ENCODE measurements around the gene CRYL1.
"Not testable (repeated sequence)": the region's sequence is repeated elsewhere in the genome, so short reads cannot be mapped to it uniquely, and the experiment has no call there.

CRYL1 gene

GRCh38 chr13:20446900-20447299 lies 78.8 kb downstream of the CRYL1 start:
- no peak for DNase-seq

- DNase-seq: no peak
Observed at GRCh38 chr13:20446405-20446804, 79.3 kb downstream of the CRYL1 start.

DNA sequence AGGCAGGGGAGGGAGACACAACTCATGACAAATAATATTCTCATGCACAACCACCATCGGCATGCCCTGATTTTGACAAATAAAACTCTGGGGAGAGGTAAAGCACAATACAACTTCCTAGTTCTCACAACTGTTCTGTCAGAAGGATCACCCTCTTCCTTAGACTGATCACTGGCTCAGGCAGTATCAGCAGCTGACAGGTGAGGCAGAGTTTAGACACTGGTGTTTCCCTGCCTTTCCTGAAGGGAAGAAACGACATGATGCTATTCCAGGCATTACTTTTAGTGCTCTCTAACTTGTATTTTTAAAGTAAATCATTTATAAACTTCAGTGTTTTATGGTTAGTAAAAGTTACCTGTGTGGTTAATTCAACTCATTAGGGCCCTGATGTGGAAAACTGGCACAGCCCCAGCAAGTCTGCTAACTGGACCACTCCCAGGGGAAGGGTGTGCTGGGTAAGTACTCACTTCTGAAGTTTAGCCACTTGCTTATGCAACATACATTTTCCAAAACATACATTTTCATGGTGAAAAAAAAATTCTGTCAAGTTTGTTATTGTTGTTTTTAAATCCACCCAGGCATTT lies 82.8 kb downstream of the CRYL1 start:
- no peak for DNase-seq

- no peak for DNase-seq
Observed at GRCh38 chr13:20442375-20442774, 83.3 kb downstream of the CRYL1 start.

- no peak for DNase-seq
Observed at GRCh38 chr13:20441879-20442278, 83.8 kb downstream of the CRYL1 start.

- DNase-seq: no peak
Observed at GRCh38 chr13:20441056-20441455, 84.6 kb downstream of the CRYL1 start.

GRCh38 chr13:20439261-20439660 lies 86.4 kb downstream of the CRYL1 start:
- DNase-seq: no peak

DNA sequence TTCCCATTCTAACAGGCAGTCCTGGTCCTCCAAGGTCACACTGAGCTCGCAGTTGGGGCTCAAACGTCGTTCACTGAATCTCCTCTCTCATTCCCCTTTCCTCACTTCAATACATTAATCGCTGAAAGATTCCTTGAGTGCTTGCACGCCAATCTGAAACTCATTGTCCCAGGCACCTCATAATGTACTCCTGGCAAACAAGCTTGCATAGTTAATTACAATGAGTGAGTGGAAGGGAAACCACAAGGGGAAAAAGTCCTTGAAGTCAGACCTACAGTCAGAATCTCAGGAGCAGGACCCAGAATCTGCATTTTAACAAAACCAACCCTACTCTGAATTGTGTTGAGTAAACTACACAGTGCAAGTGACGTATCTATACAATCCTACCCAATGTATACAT lies 86.9 kb downstream of the CRYL1 start:
- DNase-seq: no peak

DNA sequence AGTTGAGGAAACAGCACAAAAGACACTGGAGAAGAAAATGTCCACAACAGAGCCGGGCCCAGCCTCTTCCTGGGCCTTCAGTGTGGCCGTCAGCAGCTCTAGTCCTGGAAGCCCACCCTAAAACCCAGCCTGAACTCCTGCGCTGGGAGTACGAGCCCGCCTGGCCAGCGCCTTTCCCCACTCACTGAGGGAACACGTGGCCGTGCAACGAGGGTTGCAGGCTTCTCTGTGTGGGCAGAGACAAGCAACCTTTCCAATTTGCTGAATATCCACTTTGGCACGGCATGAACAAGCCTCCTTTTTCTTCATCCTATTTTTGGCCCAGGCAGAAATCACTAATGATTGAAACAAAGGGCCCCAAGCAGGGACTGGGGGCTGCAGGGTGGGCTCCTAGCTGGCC lies 89.2 kb downstream of the CRYL1 start:
- DNase-seq: no peak

GRCh38 chr13:20435616-20436368 lies 89.9 kb downstream of the CRYL1 start:
- DNase-seq: no peak

DNA sequence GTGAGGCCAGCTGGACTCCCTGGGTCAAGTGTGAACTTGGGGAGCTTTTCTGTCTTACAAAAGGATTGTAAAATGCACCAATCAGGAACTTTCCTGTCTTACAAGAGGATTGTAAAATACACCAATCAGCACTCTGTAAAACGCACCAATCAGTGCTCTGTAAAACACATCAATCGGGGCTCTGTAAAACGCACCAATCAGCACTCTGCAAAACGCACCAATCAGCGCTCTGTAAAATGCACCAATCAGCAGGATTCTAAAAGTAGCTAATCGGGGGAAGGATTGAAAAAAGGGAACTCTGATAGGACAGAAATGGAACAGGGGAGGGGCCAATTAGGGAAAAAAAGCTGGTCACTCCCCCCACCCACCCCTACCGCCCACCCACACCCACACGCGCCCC lies 91.4 kb downstream of the CRYL1 start:
- not testable (repeated sequence) for DNase-seq

GRCh38 chr13:20431687-20432384 lies 93.8 kb downstream of the CRYL1 start:
- DNase-seq: no peak

DNA sequence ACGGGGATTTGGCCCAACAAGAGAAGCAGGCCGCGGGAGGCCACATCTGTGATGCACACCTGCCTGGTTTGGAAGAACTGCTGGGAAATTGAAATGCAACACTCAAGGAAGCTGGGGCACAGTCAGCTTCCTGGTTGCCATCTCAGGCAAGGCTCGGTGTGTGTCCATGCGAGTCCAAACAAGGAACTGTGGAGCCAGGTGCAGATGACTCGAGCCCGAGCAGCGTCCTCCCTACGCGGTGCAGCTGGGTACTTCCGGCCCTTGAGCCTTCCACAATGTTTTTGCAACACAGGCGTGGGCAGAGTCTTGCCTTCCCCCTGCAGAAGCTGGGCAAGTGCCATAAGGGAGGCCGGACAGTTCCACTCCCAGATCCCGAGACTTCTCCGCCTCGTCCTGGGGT lies 94.6 kb downstream of the CRYL1 start:
- no peak for DNase-seq

- no peak for DNase-seq
Observed at GRCh38 chr13:20430296-20430695, 95.4 kb downstream of the CRYL1 start.

DNA sequence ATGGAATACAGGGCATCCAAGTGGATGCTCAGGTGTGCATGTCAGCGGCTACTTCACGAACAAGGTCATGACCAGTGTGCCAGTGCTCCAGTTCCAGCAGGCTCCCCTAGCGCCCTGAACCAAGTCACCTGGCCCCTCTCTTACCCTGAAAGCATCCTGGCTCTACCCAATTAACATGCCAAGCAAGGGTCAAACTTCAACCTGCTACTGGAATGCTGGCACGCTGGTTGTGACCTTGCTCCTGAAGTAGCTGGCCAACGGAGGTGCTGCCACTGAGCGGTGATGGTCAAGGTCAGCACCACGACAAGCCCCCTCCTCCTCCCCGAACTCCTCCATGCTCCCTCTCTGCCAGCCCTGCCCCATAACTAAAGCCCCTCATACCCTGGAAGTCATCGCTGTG lies 96.0 kb downstream of the CRYL1 start:
- DNase-seq: no peak

DNA sequence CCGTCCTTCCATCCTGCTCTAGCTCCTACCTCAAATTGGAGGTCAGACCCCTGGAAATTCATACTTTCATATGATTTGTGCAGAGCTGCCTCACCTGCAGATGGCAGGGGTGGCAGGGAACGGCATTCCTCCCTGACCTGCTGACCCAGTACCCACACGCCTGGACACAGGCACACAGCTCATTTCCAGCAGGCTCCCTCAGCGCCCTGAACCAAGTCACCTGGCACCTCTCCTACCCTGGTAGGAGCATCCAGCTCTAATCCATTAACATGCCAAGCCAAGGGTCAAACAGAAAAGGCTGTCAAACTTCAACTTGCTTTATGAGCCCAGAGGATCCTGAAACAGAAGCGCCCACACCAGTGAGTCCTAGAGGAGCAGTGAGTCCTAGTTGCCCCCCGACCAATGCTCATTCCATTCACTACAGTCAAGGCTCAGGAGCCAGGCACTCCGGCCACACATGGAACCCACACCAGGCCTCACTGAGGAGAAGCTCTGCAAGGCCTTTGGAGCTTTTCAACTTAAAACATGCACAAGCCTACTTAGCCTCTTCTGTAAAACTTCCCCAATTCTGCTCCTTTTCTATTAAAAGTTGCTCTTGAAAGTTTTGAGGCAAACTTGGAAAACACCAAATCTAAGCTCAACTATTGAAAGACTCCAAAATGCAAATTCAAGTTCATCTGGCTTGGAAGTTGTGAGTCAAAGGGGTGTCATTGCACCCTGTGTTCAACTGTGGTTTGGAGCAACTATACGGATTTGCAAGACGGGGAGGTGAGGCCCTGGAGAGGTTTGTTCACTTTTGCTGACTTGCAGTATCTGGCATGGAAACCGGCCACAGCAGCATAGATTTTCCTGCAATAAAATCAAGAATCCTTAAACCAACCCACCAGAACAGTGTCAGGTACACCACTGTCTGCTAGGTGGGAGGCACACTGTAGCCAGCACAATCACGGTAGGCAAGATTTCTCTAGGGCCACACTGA lies 96.7 kb downstream of the CRYL1 start:
- no peak for DNase-seq

- no peak for DNase-seq
Observed at GRCh38 chr13:20426766-20427448, 98.8 kb downstream of the CRYL1 start.

GRCh38 chr13:20425819-20426219 lies 99.8 kb downstream of the CRYL1 start:
- no peak for DNase-seq

- DNase-seq: no peak
Observed at GRCh38 chr13:20424949-20425348, 100.7 kb downstream of the CRYL1 start.

- DNase-seq: no peak
Observed at GRCh38 chr13:20424559-20424852, 101.2 kb downstream of the CRYL1 start.

DNA sequence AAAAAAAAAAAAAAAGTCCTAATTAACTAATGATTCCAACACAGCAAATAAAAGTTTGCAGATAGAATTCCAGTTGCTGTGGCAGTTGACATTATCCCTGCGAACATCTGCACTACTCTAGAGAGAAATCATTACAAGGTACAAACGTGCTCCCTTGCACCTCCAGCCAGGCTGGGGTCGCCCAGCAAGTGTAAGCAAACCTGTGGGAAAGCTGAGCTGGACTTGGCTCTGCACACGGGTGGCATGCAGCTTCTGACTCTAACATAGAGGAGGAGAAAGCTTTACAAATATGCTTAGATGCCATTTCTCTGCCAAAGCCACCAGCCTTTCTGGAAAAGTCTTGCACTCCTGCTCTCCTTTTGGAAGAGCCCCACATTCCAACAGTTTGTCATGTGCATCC lies 103.3 kb downstream of the CRYL1 start:
- DNase-seq: no peak

- DNase-seq: no peak
Observed at GRCh38 chr13:20420938-20421337, 104.7 kb downstream of the CRYL1 start.

DNA sequence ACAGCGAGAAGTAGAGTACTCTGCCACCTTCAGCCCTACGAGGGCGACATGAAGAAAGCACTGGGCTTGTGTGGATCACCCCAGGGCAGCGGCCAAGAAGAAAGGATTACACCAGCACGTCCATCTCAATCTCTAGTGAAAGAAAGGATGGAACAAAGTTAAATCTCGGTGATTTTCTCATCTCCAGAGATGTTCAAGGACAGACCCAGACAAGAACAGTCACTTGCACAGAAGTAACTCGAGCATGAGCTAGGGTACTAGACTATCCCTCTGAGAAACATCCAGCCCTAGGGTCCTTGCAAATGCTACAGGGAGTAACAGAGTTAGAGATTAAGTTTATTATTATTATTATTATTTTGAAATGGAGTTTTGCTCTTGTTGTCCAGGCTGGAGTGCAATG lies 106.7 kb downstream of the CRYL1 start:
- no peak for DNase-seq
